WTC11 (cell line): ENCODE data around the gene ACYP2. TPM values are rescaled to one million over a fixed set of nuclear protein-coding genes. Genes with fewer than 3 reads are reported as not detected.

Experiments used
- ATAC-seq: fragments of 200-7000 bp; cut with Tn5 transposase; 2 replicates; pipeline ENCODE4 v1.10.0; 2021; ENCODE audit warnings: mild to moderate bottlenecking, moderate library complexity
- CTCF ChIA-PET: fragments of 300-600 bp; sonication (Branson Sonifier 250); formaldehyde crosslinking; loops from one replicate; lab custom pipeline; 2021; ENCODE audit warnings: antibody characterized with exemption; lab: Charles Lee
- POLR2A ChIA-PET: fragments of 350-600 bp; sonication (Branson Sonifier 250); formaldehyde crosslinking; loops from one replicate; lab custom pipeline; 2021; ENCODE audit warnings: antibody characterized with exemption; lab: Charles Lee
- DNase-seq: peaks from one replicate; pipeline ENCODE4 v3.0.0; 2021; ENCODE audit warnings: low spot score
- H3K27ac Mint-ChIP-seq: 2 replicates; pipeline ENCODE4 v1.8.0; 2021; ENCODE audit warnings: mixed read lengths
- H3K27me3 Mint-ChIP-seq: 2 replicates; pipeline ENCODE4 v1.8.0; 2021; ENCODE audit warnings: low read depth, mild to moderate bottlenecking, moderate library complexity, mixed read lengths
- H3K36me3 Mint-ChIP-seq: 2 replicates; pipeline ENCODE4 v1.8.0; 2021; ENCODE audit warnings: mixed read lengths
- H3K4me1 Mint-ChIP-seq: 2 replicates; pipeline ENCODE4 v1.8.0; 2022; ENCODE audit warnings: mixed read lengths
- H3K4me3 Mint-ChIP-seq: 2 replicates; pipeline ENCODE4 v1.8.0; 2021; ENCODE audit warnings: mild to moderate bottlenecking, moderate library complexity, mixed read lengths
- H3K9me3 Mint-ChIP-seq: 2 replicates; pipeline ENCODE4 v1.8.0; 2021; ENCODE audit warnings: mixed read lengths
- ARID4B ChIP-seq: sonication (generic); formaldehyde crosslinking; IDR thresholded peaks from 2 replicates; pipeline ENCODE4 v1.8.0; 2023; ENCODE audit warnings: missing genetic modification reagents, mild to moderate bottlenecking, borderline replicate concordance
- CTCF ChIP-seq: fragments of 200-600 bp; IDR thresholded peaks from 2 replicates; pipeline ENCODE4 v1.8.0; 2022; ENCODE audit warnings: antibody characterized with exemption
- EMX1 ChIP-seq: fragments of 250-450 bp; sonication (Bioruptor Pico); IDR thresholded peaks from 2 replicates; pipeline ENCODE4 v1.8.0; 2021; ENCODE audit warnings: mild to moderate bottlenecking
- FOXP1 ChIP-seq: sonication (generic); formaldehyde crosslinking; IDR thresholded peaks from 2 replicates; pipeline ENCODE4 v1.8.0; 2022; ENCODE audit warnings: missing genetic modification reagents, mild to moderate bottlenecking, moderate library complexity, borderline replicate concordance
- IRF1 ChIP-seq: sonication (generic); formaldehyde crosslinking; IDR thresholded peaks from 2 replicates; pipeline ENCODE4 v1.8.0; 2023; ENCODE audit warnings: missing genetic modification reagents
- JUN ChIP-seq: sonication (generic); formaldehyde crosslinking; IDR thresholded peaks from 2 replicates; pipeline ENCODE4 v1.8.0; 2023; ENCODE audit warnings: mild to moderate bottlenecking, missing genetic modification reagents
- NFATC4 ChIP-seq: fragments of 250-450 bp; sonication (Bioruptor Pico); IDR thresholded peaks from 2 replicates; pipeline ENCODE4 v1.9.0; 2021; ENCODE audit warnings: mild to moderate bottlenecking
- NFYB ChIP-seq: sonication (generic); formaldehyde crosslinking; conservative IDR thresholded peaks from 2 replicates; pipeline ENCODE4 v1.8.0; 2022; ENCODE audit warnings: low read depth, missing genetic modification reagents
- NR3C1 ChIP-seq: sonication (generic); formaldehyde crosslinking; conservative IDR thresholded peaks from 2 replicates; pipeline ENCODE4 v1.8.1; 2023; ENCODE audit warnings: low read depth, mild to moderate bottlenecking, missing genetic modification reagents
- TEAD4 ChIP-seq: sonication (generic); formaldehyde crosslinking; IDR thresholded peaks from 2 replicates; pipeline ENCODE4 v1.8.0; 2022; ENCODE audit warnings: mild to moderate bottlenecking, missing genetic modification reagents
- USF1 ChIP-seq: sonication (generic); formaldehyde crosslinking; IDR thresholded peaks from 2 replicates; pipeline ENCODE4 v1.8.0; 2022; ENCODE audit warnings: mild to moderate bottlenecking, missing genetic modification reagents
- ZBTB43 ChIP-seq: sonication (generic); formaldehyde crosslinking; IDR thresholded peaks from 2 replicates; pipeline ENCODE4 v1.8.1; 2023; ENCODE audit warnings: mild to moderate bottlenecking, missing genetic modification reagents
- ZMAT4 ChIP-seq: fragments of 250-450 bp; sonication (Bioruptor Pico); IDR thresholded peaks from 2 replicates; pipeline ENCODE4 v1.9.0; 2021; ENCODE audit warnings: mild to moderate bottlenecking
- ZNF232 ChIP-seq: sonication (generic); formaldehyde crosslinking; IDR thresholded peaks from 2 replicates; pipeline ENCODE4 v1.8.0; 2022; ENCODE audit warnings: mild to moderate bottlenecking, missing genetic modification reagents
- ZSCAN18 ChIP-seq: fragments of 250-450 bp; sonication (Bioruptor Pico); IDR thresholded peaks from 2 replicates; pipeline ENCODE4 v2.1.2; 2022; ENCODE audit warnings: mild to moderate bottlenecking, moderate library complexity
- total RNA-seq: library from RNA; stranded (reverse); gene quantifications from 3 replicates; pipeline ENCODE4 v1.2.3, GENCODE V29; 2021

ACYP2 gene
- total RNA-seq, 1 experiment from 2014 or later = 4.4 TPM

- Mint-ChIP-seq H3K9me3 (peaks cover 10% of the 10 kb centered on the region), H3K4me3 (no peak overlapping the region), H3K27me3 (no peaks in the 10 kb centered on the region), H3K36me3 (no peaks in the 10 kb centered on the region), H3K27ac (no peak overlapping the region), H3K4me1 (no peaks in the 10 kb centered on the region)
- TF ChIP-seq CTCF (no peak), JUN (CRISPR knock-in tag) (no peak), NR3C1 (CRISPR knock-in tag) (no peak), ZMAT4 (CRISPR knock-in tag) (no peak), ARID4B (CRISPR knock-in tag) (no peak), FOXP1 (CRISPR knock-in tag) (no peak), TEAD4 (CRISPR knock-in tag) (no peak), ZBTB43 (CRISPR knock-in tag) (no peak), USF1 (CRISPR knock-in tag) (no peak), EMX1 (CRISPR knock-in tag) (no peak)
- ATAC-seq (no peak), DNase-seq (no peak)
- POLR2A ChIA-PET = no interaction called here
- CTCF ChIA-PET = interaction anchor here (1.0 kb wide), 1 partner anchor 370 kb away, joined by 3 read pairs; no protein-coding TSS in a partner anchor
Observed at GRCh38 chr2:54133056-54133455, 17.6 kb downstream of the ACYP2 start.

- Mint-ChIP-seq H3K4me1 (no peaks in the 10 kb centered on the region), H3K27me3 (no peaks in the 10 kb centered on the region), H3K4me3 (no peak overlapping the region), H3K27ac (no peak overlapping the region), H3K36me3 (no peaks in the 10 kb centered on the region), H3K9me3 (peaks cover 6% of the 10 kb centered on the region)
- no peak for DNase-seq
- CTCF ChIA-PET = no interaction called here
- TF ChIP-seq CTCF = no peak
- ATAC-seq = no peak
- POLR2A ChIA-PET = no interaction called here
Observed at GRCh38 chr2:54139210-54139609, 23.8 kb downstream of the ACYP2 start.

- no peak for TF ChIP-seq IRF1 (CRISPR knock-in tag)
- no peak for TF ChIP-seq NFATC4 (CRISPR knock-in tag)
- no peak for TF ChIP-seq JUN (CRISPR knock-in tag)
- TF ChIP-seq ZNF232 = no peak
- no peak for TF ChIP-seq ZSCAN18 (CRISPR knock-in tag)
- TF ChIP-seq NFYB (CRISPR knock-in tag) = no peak
- DNase-seq (no peak), ATAC-seq (no peak)
- POLR2A ChIA-PET = interaction anchor here (0.6 kb wide), 1 partner anchor 16 kb away, joined by 7 read pairs; no protein-coding TSS in a partner anchor
- Mint-ChIP-seq H3K9me3 (peaks cover 4% of the 10 kb centered on the region; the same call in 1 of the 2 replicates), H3K4me1 (no peaks in the 10 kb centered on the region), H3K4me3 (no peak overlapping the region), H3K27ac (no peak overlapping the region), H3K36me3 (no peaks in the 10 kb centered on the region), H3K27me3 (no peaks in the 10 kb centered on the region)
- CTCF ChIA-PET = no interaction called here
Observed at GRCh38 chr2:54143780-54144179, 28.4 kb downstream of the ACYP2 start.
